Endothelial cell of umbilical vein (primary cell): ENCODE data around the gene MADCAM1.

ENCODE experiments used
- EZH2 ChIP-seq: IDR thresholded peaks from 2 replicates; pipeline ENCODE4 v1.6.1; 2012; ENCODE audit warnings: borderline replicate concordance, low read depth, mild to moderate bottlenecking, moderate library complexity, low read length, inconsistent platforms; ENCODE audit not compliant: severe bottlenecking
- FOS ChIP-seq: IDR thresholded peaks from 2 replicates; pipeline ENCODE4 v1.6.1; 2011; ENCODE audit warnings: mild to moderate bottlenecking, low read length, moderate library complexity, borderline replicate concordance; ENCODE audit not compliant: insufficient read depth
- GATA2 ChIP-seq: IDR thresholded peaks from 2 replicates; pipeline ENCODE4 v1.7.0; 2011; ENCODE audit warnings: low read depth, mild to moderate bottlenecking, moderate library complexity, mixed read lengths, low read length; ENCODE audit not compliant: insufficient read length, insufficient read depth
- MYC ChIP-seq: IDR thresholded peaks from one replicate; pipeline ENCODE4 v1.6.1; 2011; ENCODE audit warnings: mild to moderate bottlenecking, low read depth, low read length
- POLR2A ChIP-seq: IDR thresholded peaks from 2 replicates; pipeline ENCODE4 v1.6.1; 2012; ENCODE audit warnings: low read depth, mild to moderate bottlenecking, control low read depth, low read length
- POLR2AphosphoS5 ChIP-seq: IDR thresholded peaks from 2 replicates; pipeline ENCODE4 v1.6.1; 2012; ENCODE audit warnings: low read depth, mild to moderate bottlenecking, control low read depth, low read length, moderate library complexity; ENCODE audit not compliant: insufficient read depth
- TF ChIP-seq, protein P1 (sequence below), 2 donors: IDR thresholded peaks; 1 replicate in 1 of 2; 2 replicates in 1 of 2; pipeline ENCODE4 v1.5.1; 2011; ENCODE audit warnings: low read length in 2 of 2, mild to moderate bottlenecking in 2 of 2, moderate library complexity in 2 of 2, control low read depth in 1 of 2, inconsistent platforms in 1 of 2, low read depth in 1 of 2; ENCODE audit not compliant: insufficient read depth in 1 of 2; ENCODE audit errors: extremely low read depth in 1 of 2
- TF ChIP-seq, protein P2 (sequence below): IDR thresholded peaks from 2 replicates; pipeline ENCODE4 v1.6.1; 2011; ENCODE audit not compliant: insufficient read depth, insufficient read length

DNA sequence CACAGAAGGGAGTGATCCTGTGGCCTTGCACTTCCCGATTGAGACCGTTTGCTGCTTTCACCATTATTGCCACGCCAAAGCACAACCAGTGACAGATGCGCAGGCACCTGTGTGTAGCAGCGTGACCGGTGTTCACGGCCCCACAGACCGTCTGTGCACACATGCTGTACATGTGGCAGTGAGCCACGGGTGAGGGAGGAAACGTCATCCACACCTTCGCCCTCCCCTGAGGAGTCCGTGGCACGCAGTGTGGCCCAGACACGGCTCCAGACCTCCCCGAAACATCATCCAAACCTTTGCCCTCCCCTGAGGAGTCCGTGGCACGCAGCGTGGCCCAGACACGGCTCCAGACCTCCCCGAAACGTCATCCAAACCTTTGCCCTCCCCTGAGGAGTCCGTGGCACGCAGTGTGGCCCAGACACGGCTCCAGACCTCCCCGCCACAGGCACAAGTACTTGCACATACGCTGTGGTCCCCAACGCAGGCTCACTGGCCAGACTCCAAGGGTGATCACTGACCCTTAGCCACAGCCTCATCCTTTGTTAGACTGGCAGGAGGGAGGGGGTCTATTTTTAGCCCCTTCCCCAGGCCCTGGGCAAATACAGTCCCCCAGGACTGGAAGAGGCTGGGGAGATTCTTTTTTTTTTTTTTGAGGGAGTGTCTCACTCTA is 27.6 kb upstream of the MADCAM1 start:
- TF ChIP-seq, protein P1, sequence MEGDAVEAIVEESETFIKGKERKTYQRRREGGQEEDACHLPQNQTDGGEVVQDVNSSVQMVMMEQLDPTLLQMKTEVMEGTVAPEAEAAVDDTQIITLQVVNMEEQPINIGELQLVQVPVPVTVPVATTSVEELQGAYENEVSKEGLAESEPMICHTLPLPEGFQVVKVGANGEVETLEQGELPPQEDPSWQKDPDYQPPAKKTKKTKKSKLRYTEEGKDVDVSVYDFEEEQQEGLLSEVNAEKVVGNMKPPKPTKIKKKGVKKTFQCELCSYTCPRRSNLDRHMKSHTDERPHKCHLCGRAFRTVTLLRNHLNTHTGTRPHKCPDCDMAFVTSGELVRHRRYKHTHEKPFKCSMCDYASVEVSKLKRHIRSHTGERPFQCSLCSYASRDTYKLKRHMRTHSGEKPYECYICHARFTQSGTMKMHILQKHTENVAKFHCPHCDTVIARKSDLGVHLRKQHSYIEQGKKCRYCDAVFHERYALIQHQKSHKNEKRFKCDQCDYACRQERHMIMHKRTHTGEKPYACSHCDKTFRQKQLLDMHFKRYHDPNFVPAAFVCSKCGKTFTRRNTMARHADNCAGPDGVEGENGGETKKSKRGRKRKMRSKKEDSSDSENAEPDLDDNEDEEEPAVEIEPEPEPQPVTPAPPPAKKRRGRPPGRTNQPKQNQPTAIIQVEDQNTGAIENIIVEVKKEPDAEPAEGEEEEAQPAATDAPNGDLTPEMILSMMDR (IDR thresholded peaks at IDR 0.05; ENCODE audit: extremely low read depth in 1 of 2, insufficient read depth in 1 of 2, low read depth in 1 of 2, low read length in 2 of 2), result no peak
- TF ChIP-seq POLR2A (no peak), FOS (no peak), POLR2AphosphoS5 (no peak), MYC (no peak), EZH2 (no peak), GATA2 (no peak)
- TF ChIP-seq, protein P2, sequence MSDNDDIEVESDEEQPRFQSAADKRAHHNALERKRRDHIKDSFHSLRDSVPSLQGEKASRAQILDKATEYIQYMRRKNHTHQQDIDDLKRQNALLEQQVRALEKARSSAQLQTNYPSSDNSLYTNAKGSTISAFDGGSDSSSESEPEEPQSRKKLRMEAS, result no peak
